Measurements from ENCODE around the gene MROH9. TPM values are rescaled to one million over a fixed set of nuclear protein-coding genes. Genes with fewer than 3 reads are reported as not detected.

MROH9 gene
- total RNA-seq, 6 experiments from 2014 or later = 0.10 to 0.17 (median 0.11) TPM; not detected in 3

GRCh38 chr1:170993717-170994116 is 58.4 kb downstream of the MROH9 start:
- no peak for DNase-seq
- Mint-ChIP-seq H3K4me1 (ENCODE audit: low read depth) (no peaks in the 10 kb centered on the region), H3K9me3 (no peaks in the 10 kb centered on the region), H3K4me3 (no peak overlapping the region), H3K27me3 (ENCODE audit: insufficient read depth) (peaks cover 12% of the 10 kb centered on the region), H3K36me3 (ENCODE audit: low read depth) (no peaks in the 10 kb centered on the region), H3K27ac (no peak overlapping the region)
- TF ChIP-seq CTCF (IDR thresholded peaks at IDR 0.05) = no peak

GRCh38 chr1:171014880-171015279 is 79.5 kb downstream of the MROH9 start:
- no peak for DNase-seq
- H3K9me3 Mint-ChIP-seq = no peaks in the 10 kb centered on the region
- H3K27me3 Mint-ChIP-seq (ENCODE audit: insufficient read depth) = peaks cover 8% of the 10 kb centered on the region
- no peaks in the 10 kb centered on the region for H3K36me3 Mint-ChIP-seq (ENCODE audit: low read depth)
- TF ChIP-seq CTCF (IDR thresholded peaks at IDR 0.05) = no peak
- H3K27ac Mint-ChIP-seq = no peak overlapping the region
- no peaks in the 10 kb centered on the region for H3K4me1 Mint-ChIP-seq (ENCODE audit: low read depth)
- no peak overlapping the region for H3K4me3 Mint-ChIP-seq

GRCh38 chr1:171017426-171017825 is 82.1 kb downstream of the MROH9 start:
- Mint-ChIP-seq H3K27ac (no peak overlapping the region), H3K36me3 (ENCODE audit: low read depth) (no peaks in the 10 kb centered on the region), H3K27me3 (ENCODE audit: insufficient read depth) (peaks cover 8% of the 10 kb centered on the region), H3K9me3 (no peaks in the 10 kb centered on the region), H3K4me1 (ENCODE audit: low read depth) (no peaks in the 10 kb centered on the region), H3K4me3 (no peak overlapping the region)
- no peak for TF ChIP-seq CTCF (IDR thresholded peaks at IDR 0.05)
- no peak for DNase-seq

- H3K4me1 Mint-ChIP-seq (ENCODE audit: low read depth) = no peaks in the 10 kb centered on the region
These were observed 84.6 kb downstream of the MROH9 start for GRCh38 chr1:171019971-171020370.

GRCh38 chr1:171032822-171033702 is 97.7 kb downstream of the MROH9 start:
- Mint-ChIP-seq H3K27ac (no peak overlapping the region), H3K27me3 (ENCODE audit: insufficient read depth) (peaks cover 5% of the 10 kb centered on the region; the same call in 1 of the 2 replicates), H3K9me3 (no peaks in the 10 kb centered on the region), H3K4me1 (ENCODE audit: low read depth) (no peaks in the 10 kb centered on the region), H3K4me3 (no peak overlapping the region), H3K36me3 (ENCODE audit: low read depth) (no peaks in the 10 kb centered on the region)
- TF ChIP-seq CTCF (IDR thresholded peaks at IDR 0.05) = no peak
- no peak for DNase-seq

More at GRCh38 chr1:171019971-171020370, 84.6 kb downstream of the MROH9 start:
- Mint-ChIP-seq H3K27ac (no peak overlapping the region), H3K27me3 (ENCODE audit: insufficient read depth) (peaks cover 7% of the 10 kb centered on the region; the same call in 1 of the 2 replicates), H3K36me3 (ENCODE audit: low read depth) (no peaks in the 10 kb centered on the region), H3K9me3 (no peaks in the 10 kb centered on the region), H3K4me3 (no peak overlapping the region)
- no peak for TF ChIP-seq CTCF (IDR thresholded peaks at IDR 0.05)
- DNase-seq = no peak
